Liver (tissue), 9 donors: ENCODE measurements around the gene PDCD2L. TPM values are rescaled to one million over a fixed set of nuclear protein-coding genes. Genes with fewer than 3 reads are reported as not detected.

Source experiments
- DNase-seq: peaks from one replicate; pipeline ENCODE4 v3.0.0-alpha.2; 2017; ENCODE audit warnings: low spot score
- H3K27ac ChIP-seq, 2 donors: one replicate each; pipeline ENCODE4 v1.7.0; 2013; ENCODE audit warnings: inconsistent platforms in 2 of 2, low read length in 2 of 2, control low read depth in 1 of 2, low read depth in 1 of 2, mild to moderate bottlenecking in 1 of 2
- H3K27me3 ChIP-seq, 4 donors: one replicate each; pipeline versions ENCODE4 v1.6.1 to v1.7.0; 2013; ENCODE audit warnings: low read length in 3 of 4, inconsistent platforms in 1 of 4, mild to moderate bottlenecking in 1 of 4, moderate library complexity in 1 of 4; ENCODE audit not compliant: control insufficient read depth in 4 of 4, insufficient read depth in 4 of 4
- H3K36me3 ChIP-seq, 4 donors: one replicate each; pipeline versions ENCODE4 v1.6.1 to v1.7.0; 2013; ENCODE audit warnings: low read length in 3 of 4, mild to moderate bottlenecking in 3 of 4, low read depth in 1 of 4, moderate library complexity in 1 of 4; ENCODE audit not compliant: control insufficient read depth in 4 of 4, insufficient read depth in 3 of 4
- H3K4me1 ChIP-seq, 4 donors: one replicate each; pipeline versions ENCODE4 v1.6.1 to v1.7.0; 2013; ENCODE audit warnings: low read length in 3 of 4, mild to moderate bottlenecking in 3 of 4, moderate library complexity in 1 of 4; ENCODE audit not compliant: control insufficient read depth in 4 of 4, insufficient read depth in 4 of 4
- H3K4me3 ChIP-seq, 3 donors: one replicate each; pipeline versions ENCODE4 v1.6.1 to v1.7.0; 2013; ENCODE audit warnings: low read length in 3 of 3, control low read depth in 1 of 3, low read depth in 1 of 3, mild to moderate bottlenecking in 1 of 3
- H3K9ac ChIP-seq, 2 donors: one replicate each; pipeline ENCODE4 v1.7.0; 2013; ENCODE audit warnings: low read length in 2 of 2, mild to moderate bottlenecking in 2 of 2, moderate library complexity in 2 of 2, control low read depth in 1 of 2, low read depth in 1 of 2
- H3K9me3 ChIP-seq, 4 donors: one replicate each; pipeline versions ENCODE4 v1.6.1 to v1.7.0; 2013; ENCODE audit warnings: low read length in 3 of 4; ENCODE audit not compliant: control insufficient read depth in 4 of 4
- ATF3 ChIP-seq: IDR thresholded peaks from 2 replicates; pipeline ENCODE4 v1.6.1; 2016; ENCODE audit warnings: antibody characterized with exemption
- CTCF ChIP-seq: fragments of 150-350 bp; IDR thresholded peaks from 2 replicates; pipeline ENCODE4 v1.5.1; 2017; ENCODE audit warnings: improper control_type of control experiment, low read depth, low read length; ENCODE audit not compliant: missing input control
- EGR1 ChIP-seq, 2 donors: IDR thresholded peaks; 2 replicates each; pipeline ENCODE4 v1.6.1; 2016 to 2018; ENCODE audit warnings: antibody characterized with exemption in 2 of 2, low read depth in 2 of 2
- FOXA1 ChIP-seq: IDR thresholded peaks from 2 replicates; pipeline ENCODE4 v1.6.1; 2016; ENCODE audit warnings: antibody characterized with exemption
- FOXA2 ChIP-seq: IDR thresholded peaks from 2 replicates; pipeline ENCODE4 v1.6.1; 2016; ENCODE audit warnings: antibody characterized with exemption
- GABPA ChIP-seq, 2 donors: IDR thresholded peaks in 1 of 2; conservative IDR thresholded peaks in 1 of 2; 2 replicates each; pipeline ENCODE4 v1.6.1; 2016; ENCODE audit warnings: antibody characterized with exemption in 2 of 2, mild to moderate bottlenecking in 1 of 2, moderate library complexity in 1 of 2
- HNF4A ChIP-seq, 2 donors: conservative IDR thresholded peaks; 2 replicates each; pipeline ENCODE4 v1.6.1; 2016; ENCODE audit warnings: antibody characterized with exemption in 2 of 2, mild to moderate bottlenecking in 2 of 2
- HNF4G ChIP-seq: IDR thresholded peaks from 2 replicates; pipeline ENCODE4 v1.6.1; 2016; ENCODE audit warnings: antibody characterized with exemption
- JUND ChIP-seq, 2 donors: IDR thresholded peaks; 2 replicates each; pipeline ENCODE4 v1.6.1; 2016; ENCODE audit warnings: antibody characterized with exemption in 2 of 2
- MAX ChIP-seq: IDR thresholded peaks from 2 replicates; pipeline ENCODE4 v1.6.1; 2016; ENCODE audit warnings: antibody characterized with exemption
- NR2F2 ChIP-seq: IDR thresholded peaks from 2 replicates; pipeline ENCODE4 v1.6.1; 2016; ENCODE audit warnings: antibody characterized with exemption
- RAD21 ChIP-seq, 2 donors: IDR thresholded peaks; 2 replicates each; pipeline ENCODE4 v1.6.1; 2016; ENCODE audit warnings: antibody characterized with exemption in 2 of 2, mild to moderate bottlenecking in 2 of 2
- REST ChIP-seq: IDR thresholded peaks from 2 replicates; pipeline ENCODE4 v1.6.1; 2016; ENCODE audit warnings: antibody characterized with exemption, mild to moderate bottlenecking
- RXRA ChIP-seq, 2 donors: IDR thresholded peaks; 2 replicates each; pipeline ENCODE4 v1.6.1; 2017 to 2018; ENCODE audit warnings: antibody characterized with exemption in 2 of 2, mild to moderate bottlenecking in 1 of 2
- SP1 ChIP-seq: IDR thresholded peaks from 2 replicates; pipeline ENCODE4 v1.6.1; 2018; ENCODE audit warnings: antibody characterized with exemption, mild to moderate bottlenecking
- TAF1 ChIP-seq: conservative IDR thresholded peaks from 2 replicates; pipeline ENCODE4 v1.6.1; 2016; ENCODE audit warnings: antibody characterized with exemption, mild to moderate bottlenecking
- YY1 ChIP-seq: IDR thresholded peaks from 2 replicates; pipeline ENCODE4 v1.6.1; 2016; ENCODE audit warnings: antibody characterized with exemption, mild to moderate bottlenecking
- ZBTB33 ChIP-seq: IDR thresholded peaks from 2 replicates; pipeline ENCODE4 v1.6.1; 2016; ENCODE audit warnings: antibody characterized with exemption
- WGBS: extraction: QIAGEN DNeasy Blood & Tissue Kit; methylation state at CpG from one replicate; pipeline ENCODE4 v1.1.7; 2013; 5-methylcytosine and 5-hydroxymethylcytosine counted together
- polyA plus RNA-seq, 2 donors: library from polyadenylated mRNA; stranded (reverse) in 1 of 2; unstranded in 1 of 2; fragments of 200-250 nt in 1 of 2; fragments of >200 nt in 1 of 2; fragmentation: Nextera tagmentation in 1 of 2; extraction: Ambion mirVana in 1 of 2; gene quantifications; one replicate each; pipeline versions ENCODE4 v1.2.1 to v1.2.3, GENCODE V29; 2013 to 2015
- total RNA-seq, 2 donors: library from RNA; depleted of rRNA; stranded (reverse); fragments of >200 nt; gene quantifications; one replicate each; pipeline ENCODE4 v1.2.3, GENCODE V29; 2014
- donor health status: healthy.
- donor health status: healthy.
- donor health status: healthy.
- donor health status: healthy.
- donor health status: healthy.

The PDCD2L gene
- total and polyA plus RNA-seq, 4 donors = 3.8 to 7.6 (median 5.1) TPM

- no peak for DNase-seq
- Histone ChIP-seq H3K27me3 (no peaks in the 10 kb centered on the region), H3K27ac (no peak overlapping the region), H3K9ac (no peak overlapping the region), H3K36me3 (peaks cover 22 to 86% (median 53%) of the 10 kb centered on the region in 4 donors), H3K4me3 (no peak overlapping the region), H3K9me3 (no peaks in the 10 kb centered on the region), H3K4me1 (no peaks in the 10 kb centered on the region)
- TF ChIP-seq FOXA1 (no peak), TAF1 (no peak), FOXA2 (no peak), HNF4A (conservative IDR thresholded peaks at IDR 0.05) (no peak), SP1 (no peak), ZBTB33 (no peak)
- 97% methylated on average over 5 of the region's 5 CpGs for WGBS
These were observed 20.6 kb upstream of the PDCD2L start for GRCh38 chr19:34383599-34383998.

GRCh38 chr19:34386645-34387445, 17.4 kb upstream of the PDCD2L start:
- H3K27me3 ChIP-seq = no peaks in the 10 kb centered on the region
- WGBS = 94% methylated on average over 9 of the region's 9 CpGs
- peaks cover 15 to 89% (median 51%) of the 10 kb centered on the region in 4 donors for H3K36me3 ChIP-seq
- H3K4me3 ChIP-seq = no peak overlapping the region
- H3K9ac ChIP-seq = no peak overlapping the region
- TF ChIP-seq FOXA1 (no peak), SP1 (no peak), GABPA (IDR thresholded peaks at IDR 0.05 in 1 of 2, conservative IDR thresholded peaks at IDR 0.05 in 1 of 2) (no peak), CTCF (no peak), ZBTB33 (no peak), RAD21 (IDR thresholded peaks at IDR 0.05) (no peak), NR2F2 (no peak), EGR1 (IDR thresholded peaks at IDR 0.05; ENCODE audit: low read depth in 2 of 2) (no peak), FOXA2 (no peak), MAX (no peak), TAF1 (no peak), HNF4G (no peak), RXRA (IDR thresholded peaks at IDR 0.05) (no peak), YY1 (no peak), JUND (IDR thresholded peaks at IDR 0.05) (no peak), HNF4A (conservative IDR thresholded peaks at IDR 0.05) (no peak), REST (no peak), ATF3 (no peak)
- H3K27ac ChIP-seq = no peak overlapping the region
- DNase-seq = no peak
- no peaks in the 10 kb centered on the region for H3K4me1 ChIP-seq
- no peaks in the 10 kb centered on the region for H3K9me3 ChIP-seq
